Measurements from ENCODE around the gene WEE2.

- TF ChIP-seq POLR2A (IDR thresholded peaks at IDR 0.05; ENCODE audit: extremely low read depth, insufficient read length) (no peak), CTCF (IDR thresholded peaks at IDR 0.05; ENCODE audit: low read depth, low read length) (no peak)
These were observed 39.3 kb upstream of the WEE2 start for GRCh38 chr7:141668853-141669252.

All from NB4 (cell line).